G401 (cell line): ENCODE results near the gene GPAT2. TPM values are rescaled to one million over a fixed set of nuclear protein-coding genes. Genes with fewer than 3 reads are reported as not detected.
"Not testable (repeated sequence)": the region's sequence is repeated elsewhere in the genome, so short reads cannot be mapped to it uniquely, and the experiment has no call there.

Experiments
- DNase-seq: peaks from one replicate; pipeline ENCODE4 v3.0.0-alpha.2; 2015; ENCODE audit warnings: low spot score
- in situ Hi-C: cut with HindIII; loops from 2 replicates; pipeline ENCODE4 v1.10.0; 2016; ENCODE audit warnings: low sequenced_read_pairs, mixed read lengths
- total RNA-seq: library from RNA; depleted of rRNA; stranded (reverse); fragments of >200 nt; shearing (Covaris generic); gene quantifications from 2 replicates; pipeline ENCODE4 v1.2.3, GENCODE V29; 2014; rRNA removed

GPAT2 gene
- total RNA-seq, result not detected in 2 replicates

GRCh38 chr2:96034792-96035191, at the start of gene GPAT2:
Gene GPAT2 (minus strand): TSS chr2:96034916. CDS start chr2:96032359, 2,557 bp downstream.
- DNase-seq, in situ Hi-C loops: not testable (repeated sequence)

GRCh38 chr2:96083989-96084857, 49.5 kb upstream of the GPAT2 start:
- DNase-seq, result no peak
- in situ Hi-C loops, result no loop called here

GRCh38 chr2:96083064-96083939, 48.6 kb upstream of the GPAT2 start:
- in situ Hi-C loops, result no loop called here
- DNase-seq, result no peak

- in situ Hi-C loops, result no loop called here
These were observed 47.7 kb upstream of the GPAT2 start for GRCh38 chr2:96082211-96083063.

GRCh38 chr2:96081042-96081441, 46.3 kb upstream of the GPAT2 start:
- DNase-seq, result no peak
- in situ Hi-C loops, result no loop called here

More at GRCh38 chr2:96082211-96083063, 47.7 kb upstream of the GPAT2 start:
- DNase-seq, result no peak

- in situ Hi-C loops, result no loop called here
- DNase-seq, result no peak
These were observed 40.6 kb upstream of the GPAT2 start for GRCh38 chr2:96075199-96075771.

- in situ Hi-C loops, result no loop called here
- DNase-seq, result no peak
These were observed 39.4 kb upstream of the GPAT2 start for GRCh38 chr2:96074156-96074555.

GRCh38 chr2:96073170-96073775, 38.6 kb upstream of the GPAT2 start:
- DNase-seq, result no peak
- in situ Hi-C loops, result no loop called here

GRCh38 chr2:96072746-96073145, 38.0 kb upstream of the GPAT2 start:
- DNase-seq, result no peak
- in situ Hi-C loops, result no loop called here

GRCh38 chr2:96071977-96072491, 37.3 kb upstream of the GPAT2 start:
- in situ Hi-C loops, DNase-seq: not testable (repeated sequence)

GRCh38 chr2:96071087-96071976, 36.6 kb upstream of the GPAT2 start:
- in situ Hi-C loops, result not testable (repeated sequence)
- peak; percentile 80 for DNase-seq

GRCh38 chr2:96070351-96070750, 35.6 kb upstream of the GPAT2 start:
- DNase-seq, in situ Hi-C loops: not testable (repeated sequence)

GRCh38 chr2:96069878-96070277, 35.2 kb upstream of the GPAT2 start:
- DNase-seq, in situ Hi-C loops: not testable (repeated sequence)

- DNase-seq, in situ Hi-C loops: not testable (repeated sequence)
These were observed 33.3 kb upstream of the GPAT2 start for GRCh38 chr2:96067902-96068581.

GRCh38 chr2:96067098-96067660, 32.5 kb upstream of the GPAT2 start:
- in situ Hi-C loops, DNase-seq: not testable (repeated sequence)

- in situ Hi-C loops, DNase-seq: not testable (repeated sequence)
These were observed 31.8 kb upstream of the GPAT2 start for GRCh38 chr2:96066511-96066910.
